Stomach smooth muscle (tissue), 2 donors: Measurements from ENCODE around the gene PIEZO2.

Experiments used
- H3K27ac ChIP-seq: one replicate; pipeline ENCODE4 v1.7.0; 2013; ENCODE audit warnings: mild to moderate bottlenecking, low read length, inconsistent platforms
- H3K27me3 ChIP-seq, 2 donors: one replicate each; pipeline ENCODE4 v1.7.0; 2013; ENCODE audit warnings: low read length in 2 of 2; ENCODE audit not compliant: insufficient read depth in 2 of 2, control insufficient read depth in 1 of 2
- H3K36me3 ChIP-seq, 2 donors: one replicate each; pipeline ENCODE4 v1.7.0; 2013; ENCODE audit warnings: low read length in 2 of 2; ENCODE audit not compliant: control insufficient read depth in 2 of 2, insufficient read depth in 2 of 2
- H3K4me1 ChIP-seq: one replicate; pipeline ENCODE4 v1.7.0; 2013; ENCODE audit warnings: low read length; ENCODE audit not compliant: control insufficient read depth, insufficient read depth
- H3K4me3 ChIP-seq, 2 donors: one replicate each; pipeline ENCODE4 v1.7.0; 2013; ENCODE audit warnings: low read length in 2 of 2
- H3K9ac ChIP-seq, 2 donors: one replicate each; pipeline ENCODE4 v1.7.0; 2013; ENCODE audit warnings: low read length in 2 of 2, mild to moderate bottlenecking in 1 of 2
- H3K9me3 ChIP-seq, 2 donors: one replicate each; pipeline ENCODE4 v1.7.0; 2013; ENCODE audit warnings: low read length in 2 of 2; ENCODE audit not compliant: control insufficient read depth in 2 of 2
- donor health status: healthy.
- donor health status: Pancreatic carcinoma.

PIEZO2 gene

DNA sequence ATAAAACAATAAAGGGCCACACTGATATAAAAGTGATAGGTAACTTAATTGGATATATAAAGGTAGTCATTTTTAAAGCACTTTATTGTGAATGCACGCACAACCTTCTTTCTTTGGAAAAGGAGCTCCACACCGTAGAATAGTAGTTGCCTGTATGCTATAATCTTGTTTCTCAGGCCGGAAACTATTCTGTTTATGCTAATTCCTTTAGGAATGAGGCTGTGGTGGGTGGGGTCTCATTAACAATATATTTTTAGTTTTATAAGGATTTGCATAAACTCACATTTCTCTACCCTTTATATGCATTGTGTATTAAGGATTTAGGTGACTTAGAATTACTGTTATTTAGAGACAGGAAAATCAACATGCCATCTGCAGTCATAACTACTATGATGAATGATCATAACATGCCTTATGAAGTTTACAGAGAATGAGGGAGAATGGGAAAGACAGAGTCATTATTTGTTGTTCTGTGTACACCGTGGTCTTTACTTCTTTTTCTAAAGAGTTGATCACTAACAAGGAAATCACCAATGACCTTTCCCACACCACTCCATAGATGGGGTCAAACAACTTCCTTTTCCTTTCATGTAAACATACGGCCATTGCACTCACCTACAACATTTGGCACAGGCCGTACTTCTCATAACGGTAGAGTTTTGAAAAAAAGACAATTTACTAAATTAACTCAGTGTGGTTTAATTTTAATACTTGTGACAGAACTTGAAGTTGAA, 84.5 kb downstream of the PIEZO2 start:
- no peak overlapping the region for H3K27ac ChIP-seq
- no peak overlapping the region for H3K4me3 ChIP-seq
- H3K9me3 ChIP-seq = no peaks in the 10 kb centered on the region
- no peak overlapping the region for H3K9ac ChIP-seq
- H3K4me1 ChIP-seq = no peaks in the 10 kb centered on the region
- no peaks in the 10 kb centered on the region for H3K27me3 ChIP-seq
- no peaks in the 10 kb centered on the region for H3K36me3 ChIP-seq

DNA sequence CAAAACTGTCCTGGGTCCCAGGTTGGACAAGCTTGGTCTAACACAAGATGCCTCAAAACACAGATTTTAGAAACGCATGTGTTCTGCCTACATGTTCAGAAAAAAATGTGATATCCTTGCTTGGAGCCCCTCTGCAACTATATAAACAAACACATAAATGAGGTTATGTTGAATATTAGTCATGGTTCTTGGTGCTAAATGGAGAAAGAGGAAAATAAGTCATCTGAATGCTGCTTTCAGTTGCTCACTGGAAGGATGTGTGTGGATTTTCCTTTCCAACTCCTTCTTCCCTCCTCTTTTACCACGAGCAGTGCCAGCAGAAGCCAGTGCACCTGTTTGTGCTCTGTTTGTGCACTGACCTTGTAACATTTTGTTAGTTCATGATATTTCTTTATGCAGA, 85.3 kb downstream of the PIEZO2 start:
- Histone ChIP-seq H3K27me3 (no peaks in the 10 kb centered on the region), H3K4me1 (no peaks in the 10 kb centered on the region), H3K4me3 (no peak overlapping the region), H3K9me3 (no peaks in the 10 kb centered on the region), H3K27ac (no peak overlapping the region), H3K36me3 (no peaks in the 10 kb centered on the region), H3K9ac (no peak overlapping the region)

- Histone ChIP-seq H3K4me1 (no peaks in the 10 kb centered on the region), H3K36me3 (no peaks in the 10 kb centered on the region), H3K27me3 (peaks cover 0 to 2% of the 10 kb centered on the region in 2 donors), H3K9ac (no peak overlapping the region), H3K27ac (no peak overlapping the region), H3K4me3 (no peak overlapping the region), H3K9me3 (no peaks in the 10 kb centered on the region)
Observed at GRCh38 chr18:11055721-11056120, 93.6 kb downstream of the PIEZO2 start.

DNA sequence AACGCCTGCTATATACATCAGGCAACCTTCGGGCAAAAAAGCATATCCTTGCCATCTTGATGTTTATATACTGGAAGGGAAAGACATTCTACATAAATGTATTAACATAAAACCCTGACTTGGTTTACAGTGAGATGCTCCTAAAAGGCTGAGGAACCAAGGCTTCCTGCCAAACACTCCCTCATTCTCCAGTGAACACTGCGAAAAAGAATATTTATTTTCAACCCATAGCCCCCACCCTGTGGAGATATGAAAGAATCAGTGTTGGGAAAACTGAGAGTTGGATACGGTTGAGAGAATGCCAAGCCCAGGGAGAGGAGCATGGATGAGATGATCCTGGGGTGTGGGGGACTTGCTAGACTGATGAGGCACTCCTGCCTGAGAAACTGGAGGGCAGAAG, 94.9 kb downstream of the PIEZO2 start:
- Histone ChIP-seq H3K9me3 (no peaks in the 10 kb centered on the region), H3K9ac (no peak overlapping the region), H3K27ac (no peak overlapping the region), H3K4me1 (no peaks in the 10 kb centered on the region), H3K4me3 (no peak overlapping the region), H3K27me3 (peaks cover 0 to 2% of the 10 kb centered on the region in 2 donors), H3K36me3 (no peaks in the 10 kb centered on the region)

DNA sequence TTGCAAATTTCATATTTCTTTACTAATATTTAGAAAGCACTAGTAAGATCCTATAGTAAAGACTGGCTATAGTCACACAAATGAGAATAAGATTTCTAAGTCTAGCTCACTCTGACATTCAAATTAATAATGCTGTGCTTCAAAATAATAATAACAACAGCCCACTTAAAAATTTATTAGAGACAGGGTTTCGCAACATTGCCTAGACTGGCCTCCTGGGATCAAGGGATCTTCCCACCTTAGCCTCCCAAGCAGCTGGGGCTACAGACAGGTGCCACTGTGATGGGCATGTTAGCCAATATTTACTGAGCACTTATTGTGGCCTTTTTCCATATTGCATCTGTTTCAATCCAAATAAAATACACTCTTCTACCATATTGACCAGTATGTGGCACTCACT, 96.1 kb downstream of the PIEZO2 start:
- Histone ChIP-seq H3K4me1 (no peaks in the 10 kb centered on the region), H3K27ac (no peak overlapping the region), H3K27me3 (peaks cover 0 to 2% of the 10 kb centered on the region in 2 donors), H3K9ac (no peak overlapping the region), H3K9me3 (no peaks in the 10 kb centered on the region), H3K36me3 (no peaks in the 10 kb centered on the region), H3K4me3 (no peak overlapping the region)

- Histone ChIP-seq H3K36me3 (no peaks in the 10 kb centered on the region), H3K9ac (no peak overlapping the region), H3K27ac (no peak overlapping the region), H3K4me1 (no peaks in the 10 kb centered on the region), H3K4me3 (no peak overlapping the region), H3K9me3 (no peaks in the 10 kb centered on the region), H3K27me3 (peaks cover 0 to 2% of the 10 kb centered on the region in 2 donors)
Observed at GRCh38 chr18:11052800-11053199, 96.6 kb downstream of the PIEZO2 start.

DNA sequence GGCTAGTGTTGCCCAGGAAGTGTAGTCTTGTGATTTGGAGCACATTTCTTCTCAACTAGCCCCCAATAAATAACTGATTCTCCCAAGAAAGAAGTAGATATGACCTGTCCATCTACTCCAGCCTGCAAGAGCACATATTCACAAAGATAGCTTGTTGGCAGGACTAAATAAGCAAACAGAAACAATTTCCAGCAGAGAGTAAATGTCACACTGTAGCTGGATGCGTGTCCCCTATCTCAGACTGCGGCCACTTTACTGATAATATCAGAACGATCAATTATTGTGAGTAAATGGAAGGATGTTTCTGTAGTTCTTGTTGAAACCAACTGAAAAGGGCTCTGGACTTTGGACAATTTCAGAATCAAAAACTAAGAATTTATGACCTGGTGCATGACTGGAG, 97.9 kb downstream of the PIEZO2 start:
- no peaks in the 10 kb centered on the region for H3K9me3 ChIP-seq
- H3K27ac ChIP-seq = no peak overlapping the region
- no peak overlapping the region for H3K4me3 ChIP-seq
- no peak overlapping the region for H3K9ac ChIP-seq
- no peaks in the 10 kb centered on the region for H3K36me3 ChIP-seq
- peaks cover 0 to 2% of the 10 kb centered on the region in 2 donors for H3K27me3 ChIP-seq
- H3K4me1 ChIP-seq = no peaks in the 10 kb centered on the region

DNA sequence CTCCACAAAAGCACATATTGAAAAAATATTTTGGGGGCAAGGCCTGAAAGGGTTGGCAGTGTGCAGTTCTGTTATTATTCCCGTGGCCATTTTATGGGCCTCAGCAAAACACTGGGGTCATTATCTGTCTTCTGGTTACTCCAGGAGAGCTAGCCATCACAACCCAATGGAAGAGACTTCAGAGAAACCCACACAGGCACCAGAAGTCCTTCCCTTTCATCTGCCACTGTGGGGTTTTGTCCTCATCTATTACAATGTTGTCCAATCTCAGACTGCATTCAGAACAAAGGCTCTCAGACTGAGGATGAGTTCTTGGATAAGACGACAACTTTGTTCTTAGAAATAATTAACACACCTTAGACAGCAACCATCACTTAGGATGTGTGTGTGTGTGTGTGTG, 98.4 kb downstream of the PIEZO2 start:
- H3K4me3 ChIP-seq = no peak overlapping the region
- H3K36me3 ChIP-seq = no peaks in the 10 kb centered on the region
- no peaks in the 10 kb centered on the region for H3K4me1 ChIP-seq
- no peaks in the 10 kb centered on the region for H3K9me3 ChIP-seq
- no peak overlapping the region for H3K9ac ChIP-seq
- H3K27me3 ChIP-seq = peaks cover 0 to 2% of the 10 kb centered on the region in 2 donors
- no peak overlapping the region for H3K27ac ChIP-seq

- H3K36me3 ChIP-seq = no peaks in the 10 kb centered on the region
Observed at GRCh38 chr18:11047817-11048216, 101.6 kb downstream of the PIEZO2 start.

DNA sequence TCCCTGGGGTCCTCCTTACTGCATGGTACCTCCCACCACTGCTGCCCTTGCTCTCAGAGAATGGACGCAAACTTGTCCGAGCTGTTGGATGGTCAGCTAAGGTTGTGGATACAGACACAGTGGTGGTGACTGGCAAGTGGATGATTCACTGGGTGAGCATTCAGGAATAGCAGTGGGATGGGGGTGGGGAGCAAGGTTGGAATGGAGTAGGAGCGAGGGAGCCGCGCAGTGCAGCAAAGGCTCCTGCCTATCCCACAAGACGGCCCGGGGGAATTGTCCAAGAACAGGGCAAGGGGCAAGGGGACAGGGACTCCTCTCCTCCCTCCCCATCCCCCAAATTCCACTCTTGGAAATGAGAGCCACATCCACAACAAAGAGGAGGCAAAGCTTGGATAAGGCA, 102.2 kb downstream of the PIEZO2 start:
- no peak overlapping the region for H3K4me3 ChIP-seq
- no peak overlapping the region for H3K27ac ChIP-seq
- no peaks in the 10 kb centered on the region for H3K36me3 ChIP-seq
- no peak overlapping the region for H3K9ac ChIP-seq
- peaks cover 0 to 2% of the 10 kb centered on the region in 2 donors for H3K27me3 ChIP-seq
- no peaks in the 10 kb centered on the region for H3K4me1 ChIP-seq
- H3K9me3 ChIP-seq = no peaks in the 10 kb centered on the region

More at GRCh38 chr18:11047817-11048216, 101.6 kb downstream of the PIEZO2 start:
- H3K27ac ChIP-seq = no peak overlapping the region
- H3K9ac ChIP-seq = no peak overlapping the region
- H3K4me1 ChIP-seq = no peaks in the 10 kb centered on the region
- H3K9me3 ChIP-seq = no peaks in the 10 kb centered on the region
- no peak overlapping the region for H3K4me3 ChIP-seq
- peaks cover 0 to 2% of the 10 kb centered on the region in 2 donors for H3K27me3 ChIP-seq

GRCh38 chr18:11046140-11046539, 103.2 kb downstream of the PIEZO2 start:
- no peaks in the 10 kb centered on the region for H3K27me3 ChIP-seq
- no peaks in the 10 kb centered on the region for H3K9me3 ChIP-seq
- no peaks in the 10 kb centered on the region for H3K36me3 ChIP-seq
- H3K4me1 ChIP-seq = no peaks in the 10 kb centered on the region
- H3K9ac ChIP-seq = no peak overlapping the region
- H3K4me3 ChIP-seq = no peak overlapping the region
- no peak overlapping the region for H3K27ac ChIP-seq
